ENCODE data around the gene CYBA. TPM values are rescaled to one million over a fixed set of nuclear protein-coding genes. Genes with fewer than 3 reads are reported as not detected.

The CYBA gene
- polyA plus RNA-seq, 1 donor (not counting 4 experiments of a cell fraction or from before 2014, with no cell fraction given), result 4.4 TPM

GRCh38 chr16:88595101-88595500 is 55.8 kb downstream of the CYBA start:
- TF ChIP-seq EZH2 (IDR thresholded peaks at IDR 0.05; ENCODE audit: low read length) (no peak), CTCF (optimal IDR thresholded peaks at IDR 0.05 in 1 of 3, IDR thresholded peaks at IDR 0.05 in 1 of 3, conservative IDR thresholded peaks at IDR 0.05 in 1 of 3; ENCODE audit: extremely low read depth in 1 of 3, insufficient read depth in 2 of 3, low read length in 3 of 3) (no peak)
- H3K79me2 ChIP-seq (ENCODE audit: control insufficient read depth, insufficient read depth, low read length), result peaks cover 9% of the 10 kb centered on the region
- no peak for FAIRE-seq

GRCh38 chr16:88593910-88594309 is 56.9 kb downstream of the CYBA start:
- Histone ChIP-seq H3K79me2 (ENCODE audit: control insufficient read depth, insufficient read depth, low read length) (peaks cover 9% of the 10 kb centered on the region), H4K20me1 (ENCODE audit: control insufficient read depth, extremely low read depth, insufficient read depth, low read length) (no peaks in the 10 kb centered on the region), H3K9ac (ENCODE audit: control insufficient read depth, extremely low read depth, insufficient read depth, low read length) (no peak overlapping the region), H3K4me2 (ENCODE audit: control insufficient read depth, extremely low read depth, insufficient read depth, low read depth, low read length) (no peak overlapping the region), H3K4me3 (ENCODE audit: control insufficient read depth in 2 of 3, extremely low read depth in 1 of 3, insufficient read depth in 2 of 3, low read depth in 1 of 3, low read length in 3 of 3) (no peak overlapping the region), H3K4me1 (ENCODE audit: control insufficient read depth, extremely low read depth, insufficient read depth, low read length) (no peaks in the 10 kb centered on the region), H3K27me3 (ENCODE audit: control insufficient read depth, extremely low read depth, insufficient read depth, low read length) (no peaks in the 10 kb centered on the region), H3K9me3 (ENCODE audit: control insufficient read depth, low read depth, low read length) (no peaks in the 10 kb centered on the region), H2AFZ (ENCODE audit: control insufficient read depth, low read length) (no peak overlapping the region), H3K9me1 (ENCODE audit: control insufficient read depth, extremely low read depth, insufficient read depth, low read length) (no peaks in the 10 kb centered on the region), H3K36me3 (ENCODE audit: control insufficient read depth in 2 of 2, extremely low read depth in 1 of 2, insufficient read depth in 2 of 2, low read length in 2 of 2) (peaks cover 22 to 24% of the 10 kb centered on the region in 2 experiments), H3K27ac (ENCODE audit: control insufficient read depth, insufficient read depth, low read length) (no peak overlapping the region)
- TF ChIP-seq CTCF (optimal IDR thresholded peaks at IDR 0.05 in 1 of 3, IDR thresholded peaks at IDR 0.05 in 1 of 3, conservative IDR thresholded peaks at IDR 0.05 in 1 of 3; ENCODE audit: extremely low read depth in 1 of 3, insufficient read depth in 2 of 3, low read length in 3 of 3), result no peak
- TF ChIP-seq EZH2 (IDR thresholded peaks at IDR 0.05; ENCODE audit: low read length), result no peak
- DNase-seq (ENCODE audit: low read depth, low spot score) (no peak), FAIRE-seq (no peak)
- dilution Hi-C loops (cut with MboI; ENCODE audit: extremely low pct_ligation_motif_present, low sequenced_read_pairs), result no loop called here

More at GRCh38 chr16:88595101-88595500, 55.8 kb downstream of the CYBA start:
- Histone ChIP-seq H3K9ac (ENCODE audit: control insufficient read depth, extremely low read depth, insufficient read depth, low read length) (no peak overlapping the region), H3K36me3 (ENCODE audit: control insufficient read depth in 2 of 2, extremely low read depth in 1 of 2, insufficient read depth in 2 of 2, low read length in 2 of 2) (peaks cover 23 to 30% of the 10 kb centered on the region in 2 experiments), H3K4me3 (ENCODE audit: control insufficient read depth in 2 of 3, extremely low read depth in 1 of 3, insufficient read depth in 2 of 3, low read depth in 1 of 3, low read length in 3 of 3) (no peak overlapping the region), H3K4me2 (ENCODE audit: control insufficient read depth, extremely low read depth, insufficient read depth, low read depth, low read length) (no peak overlapping the region), H3K9me3 (ENCODE audit: control insufficient read depth, low read depth, low read length) (no peaks in the 10 kb centered on the region), H3K9me1 (ENCODE audit: control insufficient read depth, extremely low read depth, insufficient read depth, low read length) (no peaks in the 10 kb centered on the region), H4K20me1 (ENCODE audit: control insufficient read depth, extremely low read depth, insufficient read depth, low read length) (no peaks in the 10 kb centered on the region), H3K27me3 (ENCODE audit: control insufficient read depth, extremely low read depth, insufficient read depth, low read length) (no peaks in the 10 kb centered on the region), H3K4me1 (ENCODE audit: control insufficient read depth, extremely low read depth, insufficient read depth, low read length) (no peaks in the 10 kb centered on the region), H3K27ac (ENCODE audit: control insufficient read depth, insufficient read depth, low read length) (no peak overlapping the region), H2AFZ (ENCODE audit: control insufficient read depth, low read length) (no peak overlapping the region)
- DNase-seq (ENCODE audit: low read depth, low spot score), result no peak
- dilution Hi-C loops (cut with MboI; ENCODE audit: extremely low pct_ligation_motif_present, low sequenced_read_pairs), result no loop called here
